Stimulated activated CD8-positive, alpha-beta memory T cell treated with anti-CD3 and anti-CD28 coated beads, Interleukin-7, amount 100 ng/mL, for 1 hour (primary cell): ENCODE results near the gene BTBD8.
"Not testable (repeated sequence)": the region's sequence is repeated elsewhere in the genome, so short reads cannot be mapped to it uniquely, and the experiment has no call there.

ENCODE experiments used
- DNase-seq, 2 donors: peaks; one replicate each; pipeline ENCODE4 v3.0.0-alpha.2; 2020; ENCODE audit warnings: low read depth in 2 of 2

The BTBD8 gene

GRCh38 chr1:92080128-92080985 is at the start of gene BTBD8:
Gene BTBD8, plus strand, starts transcription at chr1:92080345. Its CDS starts 227 bp downstream, at chr1:92080572.
- peak; percentile 66 to 74 for DNase-seq

- no peak for DNase-seq
These were observed 49.5 kb upstream of the BTBD8 start for GRCh38 chr1:92030656-92031107.

- no peak for DNase-seq
These were observed 48.6 kb upstream of the BTBD8 start for GRCh38 chr1:92031281-92032110.

GRCh38 chr1:92037400-92037799 is 42.7 kb upstream of the BTBD8 start:
- DNase-seq = no peak

- no peak for DNase-seq
These were observed 41.3 kb upstream of the BTBD8 start for GRCh38 chr1:92038695-92039346.

GRCh38 chr1:92040971-92041370 is 39.2 kb upstream of the BTBD8 start:
- DNase-seq = no peak

GRCh38 chr1:92043621-92044020 is 36.5 kb upstream of the BTBD8 start:
- no peak for DNase-seq

- DNase-seq = no peak
These were observed 34.2 kb upstream of the BTBD8 start for GRCh38 chr1:92045766-92046495.

- no peak for DNase-seq
These were observed 28.2 kb upstream of the BTBD8 start for GRCh38 chr1:92051948-92052347.

GRCh38 chr1:92065042-92065441 is 15.1 kb upstream of the BTBD8 start:
- no peak for DNase-seq

- no peak for DNase-seq
These were observed 13.8 kb upstream of the BTBD8 start for GRCh38 chr1:92066321-92066720.

- DNase-seq = no peak
These were observed 9.3 kb upstream of the BTBD8 start for GRCh38 chr1:92070892-92071291.

- not testable (repeated sequence) for DNase-seq
These were observed 5.7 kb upstream of the BTBD8 start for GRCh38 chr1:92074446-92074845.

- DNase-seq = no peak
These were observed 4.8 kb upstream of the BTBD8 start, which contains the start of gene SETSIP for GRCh38 chr1:92075311-92075710. Gene SETSIP, minus strand, starts transcription at chr1:92075411. Its CDS starts 0 bp downstream, at chr1:92075411.

- DNase-seq = no peak
These were observed 3.8 kb upstream of the BTBD8 start for GRCh38 chr1:92076363-92076762.

- not testable (repeated sequence) for DNase-seq
These were observed 2.1 kb upstream of the BTBD8 start for GRCh38 chr1:92078077-92078476.

GRCh38 chr1:92079441-92079840 is 704 bp upstream of the BTBD8 start:
- DNase-seq = no peak

- DNase-seq = no peak
These were observed 886 bp downstream of the BTBD8 start for GRCh38 chr1:92081031-92081430.

- DNase-seq = no peak
These were observed 4.5 kb downstream of the BTBD8 start for GRCh38 chr1:92084651-92085050.

GRCh38 chr1:92085727-92086126 is 5.6 kb downstream of the BTBD8 start:
- DNase-seq = no peak

- no peak for DNase-seq
These were observed 7.4 kb downstream of the BTBD8 start for GRCh38 chr1:92087542-92087941.
